Neural crest cell (in vitro differentiated cells): ENCODE measurements around the gene MON2. TPM values are rescaled to one million over a fixed set of nuclear protein-coding genes. Genes with fewer than 3 reads are reported as not detected.

Source experiments
- DNase-seq: peaks from one replicate; pipeline ENCODE4 v3.0.0; 2021; ENCODE audit warnings: low read depth, mixed read lengths, low spot score
- H3K27ac Mint-ChIP-seq: one replicate; pipeline ENCODE4 v1.8.0; 2021; ENCODE audit warnings: mild to moderate bottlenecking, mixed read lengths; ENCODE audit not compliant: unreplicated experiment
- H3K27me3 Mint-ChIP-seq: 2 replicates; pipeline ENCODE4 v1.8.0; 2021; ENCODE audit warnings: low read depth, mild to moderate bottlenecking, mixed read lengths
- H3K36me3 Mint-ChIP-seq: 2 replicates; pipeline ENCODE4 v1.8.0; 2021; ENCODE audit warnings: low read depth, mild to moderate bottlenecking, mixed read lengths
- H3K4me1 Mint-ChIP-seq: 2 replicates; pipeline ENCODE4 v1.8.0; 2021; ENCODE audit warnings: mixed read lengths
- H3K4me3 Mint-ChIP-seq: one replicate; pipeline ENCODE4 v1.8.0; 2021; ENCODE audit warnings: mild to moderate bottlenecking, mixed read lengths
- H3K9me3 Mint-ChIP-seq: 2 replicates; pipeline ENCODE4 v1.8.0; 2021; ENCODE audit warnings: mixed read lengths
- CTCF ChIP-seq: fragments of 200-600 bp; sonication (generic); conservative IDR thresholded peaks from 2 replicates; pipeline ENCODE4 v1.5.0; 2021; ENCODE audit warnings: antibody characterized with exemption, mild to moderate bottlenecking
- total RNA-seq: library from RNA; stranded (reverse); gene quantifications from 2 replicates; pipeline ENCODE4 v1.2.1, GENCODE V29; 2021

The MON2 gene
- total RNA-seq, 1 donor from 2014 or later = 40.1 TPM

GRCh38 chr12:62530596-62530995 lies 64.0 kb downstream of the MON2 start:
- Mint-ChIP-seq H3K36me3 (peaks cover 8% of the 10 kb centered on the region), H3K4me3 (no peak overlapping the region), H3K27me3 (no peaks in the 10 kb centered on the region), H3K27ac (no peak overlapping the region), H3K9me3 (no peaks in the 10 kb centered on the region), H3K4me1 (no peaks in the 10 kb centered on the region)
- DNase-seq = no peak
- no peak for TF ChIP-seq CTCF

- Mint-ChIP-seq H3K4me1 (no peaks in the 10 kb centered on the region), H3K4me3 (no peak overlapping the region), H3K27me3 (no peaks in the 10 kb centered on the region), H3K27ac (no peak overlapping the region), H3K36me3 (peaks cover 8% of the 10 kb centered on the region), H3K9me3 (no peaks in the 10 kb centered on the region)
- no peak for DNase-seq
- no peak for TF ChIP-seq CTCF
Observed at GRCh38 chr12:62532333-62532732, 65.7 kb downstream of the MON2 start.

DNA sequence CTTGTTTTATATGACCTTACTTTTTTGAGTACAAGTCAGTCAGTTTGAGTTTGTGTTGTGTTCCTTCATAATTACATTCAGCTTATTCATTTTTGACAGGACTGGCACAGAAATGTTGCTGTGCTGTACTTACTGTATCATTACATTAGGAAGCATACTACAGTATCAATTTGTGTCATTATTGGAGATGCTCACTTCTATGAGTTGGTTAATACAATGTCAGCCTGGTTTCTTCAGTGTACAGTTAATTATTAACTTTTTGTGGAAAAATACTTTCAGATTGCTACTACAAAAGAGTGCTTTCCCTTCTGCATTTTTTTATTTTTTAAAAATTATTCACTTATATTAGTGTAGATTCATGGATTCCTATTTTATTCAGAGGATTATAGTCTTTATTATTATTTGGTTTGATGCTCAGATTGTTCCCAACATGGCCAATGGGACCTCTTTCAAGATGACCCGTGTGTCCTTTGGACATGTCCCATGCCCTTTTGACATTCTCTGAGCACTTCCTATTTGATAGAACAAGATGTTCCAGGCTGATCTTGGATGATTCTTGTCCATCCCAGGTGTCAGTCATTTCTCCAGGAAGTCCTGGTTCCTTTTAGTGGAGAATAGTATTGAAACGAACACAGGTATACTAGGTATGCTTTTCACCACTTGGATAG lies 66.6 kb downstream of the MON2 start:
- peaks cover 8% of the 10 kb centered on the region for H3K36me3 Mint-ChIP-seq
- no peaks in the 10 kb centered on the region for H3K27me3 Mint-ChIP-seq
- H3K9me3 Mint-ChIP-seq = no peaks in the 10 kb centered on the region
- TF ChIP-seq CTCF = no peak
- H3K4me3 Mint-ChIP-seq = no peak overlapping the region
- no peaks in the 10 kb centered on the region for H3K4me1 Mint-ChIP-seq
- H3K27ac Mint-ChIP-seq = no peak overlapping the region
- DNase-seq = no peak

- Mint-ChIP-seq H3K36me3 (peaks cover 8% of the 10 kb centered on the region), H3K9me3 (no peaks in the 10 kb centered on the region), H3K27me3 (no peaks in the 10 kb centered on the region), H3K4me1 (no peaks in the 10 kb centered on the region), H3K4me3 (no peak overlapping the region), H3K27ac (no peak overlapping the region)
- no peak for DNase-seq
- no peak for TF ChIP-seq CTCF
Observed at GRCh38 chr12:62533755-62534107, 67.1 kb downstream of the MON2 start.

GRCh38 chr12:62536546-62536945 lies 69.9 kb downstream of the MON2 start:
- Mint-ChIP-seq H3K36me3 (peaks cover 8% of the 10 kb centered on the region), H3K4me3 (no peak overlapping the region), H3K27me3 (no peaks in the 10 kb centered on the region), H3K27ac (no peak overlapping the region), H3K9me3 (no peaks in the 10 kb centered on the region), H3K4me1 (no peaks in the 10 kb centered on the region)
- TF ChIP-seq CTCF = no peak
- no peak for DNase-seq
